Measurements from ENCODE around the gene PIEZO1. TPM values are rescaled to one million over a fixed set of nuclear protein-coding genes. Genes with fewer than 3 reads are reported as not detected.

Gene PIEZO1
- total RNA-seq, 1 experiment from 2014 or later, result 71.1 TPM

DNA sequence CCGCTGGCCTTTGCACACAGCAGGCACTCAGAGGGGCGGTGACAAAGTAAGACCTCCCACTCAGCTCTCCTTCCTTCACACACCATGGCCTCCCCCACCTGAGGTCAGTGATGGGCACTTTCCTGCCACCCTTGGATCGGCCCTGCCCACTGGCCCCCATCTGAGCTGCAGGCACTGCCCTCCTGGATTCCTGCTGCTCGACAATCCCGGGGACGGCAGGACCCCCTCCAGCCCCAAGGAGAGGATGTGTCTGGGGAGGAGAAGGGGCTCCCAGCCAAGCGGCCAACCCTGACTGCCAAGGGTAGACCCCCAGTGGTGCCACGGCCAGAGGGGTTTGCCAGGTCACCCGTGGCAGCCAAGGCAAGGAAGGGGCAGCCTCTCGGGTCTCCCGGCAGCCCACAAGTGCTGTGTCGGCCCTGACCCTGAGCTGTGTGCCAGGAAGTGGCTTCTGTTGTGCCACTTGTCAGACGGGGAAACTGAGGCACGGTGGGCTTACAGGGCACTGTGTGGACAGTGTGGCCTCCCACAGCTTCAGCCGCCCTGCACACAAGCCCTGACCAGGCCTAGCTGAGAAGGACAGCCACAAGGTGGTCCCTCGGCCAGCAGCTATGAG is 22.7 kb downstream of the PIEZO1 start:
- TF ChIP-seq, protein P1, sequence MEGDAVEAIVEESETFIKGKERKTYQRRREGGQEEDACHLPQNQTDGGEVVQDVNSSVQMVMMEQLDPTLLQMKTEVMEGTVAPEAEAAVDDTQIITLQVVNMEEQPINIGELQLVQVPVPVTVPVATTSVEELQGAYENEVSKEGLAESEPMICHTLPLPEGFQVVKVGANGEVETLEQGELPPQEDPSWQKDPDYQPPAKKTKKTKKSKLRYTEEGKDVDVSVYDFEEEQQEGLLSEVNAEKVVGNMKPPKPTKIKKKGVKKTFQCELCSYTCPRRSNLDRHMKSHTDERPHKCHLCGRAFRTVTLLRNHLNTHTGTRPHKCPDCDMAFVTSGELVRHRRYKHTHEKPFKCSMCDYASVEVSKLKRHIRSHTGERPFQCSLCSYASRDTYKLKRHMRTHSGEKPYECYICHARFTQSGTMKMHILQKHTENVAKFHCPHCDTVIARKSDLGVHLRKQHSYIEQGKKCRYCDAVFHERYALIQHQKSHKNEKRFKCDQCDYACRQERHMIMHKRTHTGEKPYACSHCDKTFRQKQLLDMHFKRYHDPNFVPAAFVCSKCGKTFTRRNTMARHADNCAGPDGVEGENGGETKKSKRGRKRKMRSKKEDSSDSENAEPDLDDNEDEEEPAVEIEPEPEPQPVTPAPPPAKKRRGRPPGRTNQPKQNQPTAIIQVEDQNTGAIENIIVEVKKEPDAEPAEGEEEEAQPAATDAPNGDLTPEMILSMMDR (conservative IDR thresholded peaks at IDR 0.05), result no peak
- no peak overlapping the region for H2BK12ac ChIP-seq (ENCODE audit: insufficient read length, low read depth, low read length)
- Mint-ChIP-seq H3K9me3 (no peaks in the 10 kb centered on the region), H3K27ac (no peak overlapping the region), H3K4me3 (no peak overlapping the region), H3K4me1 (peaks cover 30 to 49% of the 10 kb centered on the region in 2 experiments), H3K36me3 (ENCODE audit: insufficient read depth in 1 of 3, low read depth in 3 of 3) (no peaks in the 10 kb centered on the region), H3K27me3 (ENCODE audit: low read depth) (no peaks in the 10 kb centered on the region)
- H4K91ac ChIP-seq (ENCODE audit: insufficient read length, low read depth, low read length), result peak overlapping the region; percentile 60
- H3K14ac ChIP-seq (ENCODE audit: insufficient read depth, low read length), result peak overlapping the region; percentile 39; the same call in 1 of the 2 replicates
- no peak overlapping the region for H3K27ac ChIP-seq (ENCODE audit: insufficient read length, low read depth, low read length)
- H2BK20ac ChIP-seq (ENCODE audit: low read depth, low read length, poor library complexity, severe bottlenecking), result no peak overlapping the region
- H2BK120ac ChIP-seq (ENCODE audit: low read depth, low read length, poor library complexity, severe bottlenecking), result no peak overlapping the region
- H2BK5ac ChIP-seq (ENCODE audit: insufficient read length, low read length), result no peak overlapping the region
- H2BK15ac ChIP-seq (ENCODE audit: low read depth, low read length), result no peak overlapping the region; the same call in 1 of the 2 replicates
- peaks cover 3% of the 10 kb centered on the region for H3K79me1 ChIP-seq (ENCODE audit: insufficient read depth, low read depth, low read length, poor library complexity, severe bottlenecking)
- no peak overlapping the region for H2AFZ ChIP-seq (ENCODE audit: low read length)
- no peak overlapping the region for H3K4me2 ChIP-seq (ENCODE audit: insufficient read depth, insufficient read length, low read length)
- H4K8ac ChIP-seq (replicated peaks; ENCODE audit: insufficient read length, low read depth, low read length), result no peak overlapping the region
- H3K23me2 ChIP-seq (ENCODE audit: insufficient read length, low read depth, low read length, poor library complexity, severe bottlenecking), result no peaks in the 10 kb centered on the region
- no peak overlapping the region for H2AK5ac ChIP-seq (ENCODE audit: insufficient read length, low read length)
- H3K56ac ChIP-seq (ENCODE audit: insufficient read length, low read depth, low read length), result no peak overlapping the region
- peak overlapping the region; percentile 56 for H3K18ac ChIP-seq (ENCODE audit: insufficient read length, low read depth, low read length)
- H3K9me3 ChIP-seq (ENCODE audit: control insufficient read depth, low read depth, low read length), result no peaks in the 10 kb centered on the region
- WGBS (ENCODE audit: extremely low coverage, insufficient read length, low lambda C conversion rate), result no CpG with 5 or more reads among the region's 16 CpGs
- H3K79me2 ChIP-seq (ENCODE audit: insufficient read depth, low read length), result no peaks in the 10 kb centered on the region
- no peak overlapping the region for H3T11ph ChIP-seq (ENCODE audit: low read length)
- no peak overlapping the region for H3K9ac ChIP-seq (ENCODE audit: extremely low read depth, insufficient read length, low read length)
- DNase-seq, result no peak
- H3K23ac ChIP-seq (ENCODE audit: insufficient read length, low read depth, low read length), result no peak overlapping the region
- H4K20me1 ChIP-seq (ENCODE audit: control insufficient read depth, insufficient read depth, insufficient read length), result no peaks in the 10 kb centered on the region
- no peak overlapping the region for H4K5ac ChIP-seq (ENCODE audit: insufficient read length, low read depth, low read length)
- no peaks in the 10 kb centered on the region for H3K27me3 ChIP-seq (ENCODE audit: insufficient read depth, low read length)
- no peak overlapping the region; the same call in 1 of the 2 replicates for H3K4ac ChIP-seq (ENCODE audit: low read depth, low read length)
- H3K4me1 ChIP-seq (ENCODE audit: insufficient read depth, low read length), result peaks cover 8% of the 10 kb centered on the region; the same call in 1 of the 2 replicates
